HepG2 (cell line): Measurements from ENCODE around the gene KRTAP10-9. TPM values are rescaled to one million over a fixed set of nuclear protein-coding genes. Genes with fewer than 3 reads are reported as not detected.

Experiments used
- BHLHE40 ChIP-seq: IDR thresholded peaks from 2 replicates; pipeline ENCODE4 v1.6.1; 2011; ENCODE audit warnings: low read length, improper control_type of control experiment
- CBX1 ChIP-seq: IDR thresholded peaks from one replicate; pipeline ENCODE4 v1.6.1; 2016; ENCODE audit warnings: antibody characterized with exemption, low read depth
- HBP1 ChIP-seq: IDR thresholded peaks from 2 replicates; pipeline ENCODE4 v1.6.1; 2016; ENCODE audit warnings: low read depth, control low read depth
- NAIF1 ChIP-seq: sonication (generic); formaldehyde crosslinking; IDR thresholded peaks from 2 replicates; pipeline ENCODE4 v1.5.0; 2020; ENCODE audit warnings: mild to moderate bottlenecking, missing genetic modification reagents, borderline replicate concordance
- NFAT5 ChIP-seq: sonication (generic); formaldehyde crosslinking; IDR thresholded peaks from 2 replicates; pipeline ENCODE4 v1.4.0; 2020; ENCODE audit warnings: missing genetic modification reagents
- ZNF510 ChIP-seq: sonication (generic); formaldehyde crosslinking; IDR thresholded peaks from 2 replicates; pipeline ENCODE4 v1.4.0; 2020; ENCODE audit warnings: low read depth, mild to moderate bottlenecking, missing genetic modification reagents
- ZNF713 ChIP-seq: sonication (generic); formaldehyde crosslinking; IDR thresholded peaks from 2 replicates; pipeline ENCODE4 v1.4.0; 2020; ENCODE audit warnings: mild to moderate bottlenecking, missing genetic modification reagents
- ZSCAN20 ChIP-seq: sonication (generic); formaldehyde crosslinking; IDR thresholded peaks from 2 replicates; pipeline ENCODE4 v1.4.0; 2020; ENCODE audit warnings: missing genetic modification reagents, mild to moderate bottlenecking, borderline replicate concordance
- polyA plus RNA-seq, 8 experiments: library from polyadenylated mRNA; depleted of rRNA in 3 of 8; stranded (reverse) in 7 of 8; unstranded in 1 of 8; fragments of >200 nt; fragmentation: Illumina TruSeq in 4 of 8; extraction: Trizol in 4 of 8; gene quantifications; 2 replicates each; pipeline versions ENCODE4 v1.2.1 to v1.2.3, GENCODE V29; 2011 to 2016; ENCODE audit warnings: low read depth in 4 of 8, missing spikeins in 1 of 8, mixed read lengths in 1 of 8; ENCODE audit not compliant: insufficient read depth in 1 of 8
- total RNA-seq, 5 experiments: library from RNA; depleted of rRNA; stranded (reverse); fragments of >200 nt; fragmentation: Illumina TruSeq; extraction: Trizol; gene quantifications; 2 replicates each; pipeline ENCODE4 v1.2.3, GENCODE V29; 2016; ENCODE audit warnings: low read depth in 1 of 5

The KRTAP10-9 gene
- total and polyA plus RNA-seq, 2 of the 13 experiments (the other 11 are each of a cell fraction or from before 2014, with no cell fraction given) = not detected

- TF ChIP-seq ZSCAN20 (CRISPR knock-in tag) (no peak), NAIF1 (no peak), NFAT5 (no peak), ZNF510 (CRISPR knock-in tag) (no peak), CBX1 (no peak), BHLHE40 (no peak), ZNF713 (no peak), HBP1 (CRISPR knock-in tag) (no peak)
- TF ChIP-seq, all 625 proteins: peak for 0
These were observed 1.1 kb upstream of the KRTAP10-9 start (continued) for GRCh38 chr21:44625756-44626155.
